Mucosa of rectum (tissue), 2 donors: ENCODE data around the gene USF2.

Source experiments
- H3K27ac ChIP-seq, 2 donors: one replicate each; pipeline ENCODE4 v1.7.0; 2013; ENCODE audit warnings: inconsistent platforms in 2 of 2, low read depth in 2 of 2, low read length in 2 of 2
- H3K27me3 ChIP-seq, 2 donors: one replicate each; pipeline ENCODE4 v1.7.0; 2013; ENCODE audit warnings: low read length in 2 of 2; ENCODE audit not compliant: control insufficient read depth in 2 of 2, insufficient read depth in 2 of 2
- H3K36me3 ChIP-seq, 2 donors: one replicate each; pipeline ENCODE4 v1.7.0; 2013; ENCODE audit warnings: low read length in 2 of 2; ENCODE audit not compliant: control insufficient read depth in 2 of 2, insufficient read depth in 2 of 2
- H3K4me1 ChIP-seq, 2 donors: one replicate each; pipeline ENCODE4 v1.7.0; 2013; ENCODE audit warnings: low read length in 2 of 2, mild to moderate bottlenecking in 1 of 2; ENCODE audit not compliant: control insufficient read depth in 2 of 2, insufficient read depth in 2 of 2
- H3K4me3 ChIP-seq, 2 donors: one replicate each; pipeline ENCODE4 v1.7.0; 2013; ENCODE audit warnings: low read length in 2 of 2
- H3K9ac ChIP-seq, 2 donors: one replicate each; pipeline ENCODE4 v1.7.0; 2013; ENCODE audit warnings: low read length in 2 of 2, low read depth in 1 of 2, mild to moderate bottlenecking in 1 of 2
- H3K9me3 ChIP-seq, 2 donors: one replicate each; pipeline ENCODE4 v1.7.0; 2013; ENCODE audit warnings: low read length in 2 of 2; ENCODE audit not compliant: control insufficient read depth in 2 of 2
- donor health status: healthy.
- donor health status: Normal muscosa, but diverticular disease.

The USF2 gene

GRCh38 chr19:35273686-35274259, 5.0 kb downstream of the USF2 start:
- peaks cover 45 to 54% of the 10 kb centered on the region in 2 donors for H3K36me3 ChIP-seq
- no peaks in the 10 kb centered on the region for H3K9me3 ChIP-seq
- no peak overlapping the region for H3K9ac ChIP-seq
- H3K27ac ChIP-seq, result no peak overlapping the region
- H3K4me1 ChIP-seq, result peaks cover 6 to 7% of the 10 kb centered on the region in 2 donors
- no peaks in the 10 kb centered on the region for H3K27me3 ChIP-seq
- H3K4me3 ChIP-seq, result no peak overlapping the region

- Histone ChIP-seq H3K27ac (no peak overlapping the region), H3K4me3 (no peak overlapping the region), H3K4me1 (peaks cover 6 to 7% of the 10 kb centered on the region in 2 donors), H3K36me3 (peaks cover 48 to 59% of the 10 kb centered on the region in 2 donors), H3K9ac (no peak overlapping the region), H3K9me3 (no peaks in the 10 kb centered on the region), H3K27me3 (no peaks in the 10 kb centered on the region)
Observed at GRCh38 chr19:35274323-35274722, 5.6 kb downstream of the USF2 start.

GRCh38 chr19:35276706-35277281, 8.0 kb downstream of the USF2 start:
- H3K27me3 ChIP-seq, result no peaks in the 10 kb centered on the region
- no peak overlapping the region for H3K9ac ChIP-seq
- H3K27ac ChIP-seq, result no peak overlapping the region
- peaks cover 30 to 40% of the 10 kb centered on the region in 2 donors for H3K36me3 ChIP-seq
- no peaks in the 10 kb centered on the region for H3K4me1 ChIP-seq
- H3K4me3 ChIP-seq, result no peak overlapping the region
- no peaks in the 10 kb centered on the region for H3K9me3 ChIP-seq

- no peak overlapping the region for H3K27ac ChIP-seq
Observed at GRCh38 chr19:35278578-35279284, 10.0 kb downstream of the USF2 start.

GRCh38 chr19:35279374-35279773, 10.6 kb downstream of the USF2 start:
- H3K36me3 ChIP-seq, result peaks cover 12 to 24% of the 10 kb centered on the region in 2 donors
- no peak overlapping the region for H3K9ac ChIP-seq
- H3K9me3 ChIP-seq, result no peaks in the 10 kb centered on the region
- peaks cover 4 to 7% of the 10 kb centered on the region in 2 donors for H3K27me3 ChIP-seq
- H3K4me1 ChIP-seq, result peaks cover 0 to 4% of the 10 kb centered on the region in 2 donors
- no peak overlapping the region for H3K27ac ChIP-seq
- H3K4me3 ChIP-seq, result no peak overlapping the region

More at GRCh38 chr19:35278578-35279284, 10.0 kb downstream of the USF2 start:
- H3K27me3 ChIP-seq, result peaks cover 4 to 7% of the 10 kb centered on the region in 2 donors
- peaks cover 18 to 30% of the 10 kb centered on the region in 2 donors for H3K36me3 ChIP-seq
- no peak overlapping the region for H3K9ac ChIP-seq
- no peak overlapping the region for H3K4me3 ChIP-seq
- no peaks in the 10 kb centered on the region for H3K9me3 ChIP-seq
- H3K4me1 ChIP-seq, result peaks cover 0 to 4% of the 10 kb centered on the region in 2 donors

- H3K27me3 ChIP-seq, result peaks cover 4 to 10% of the 10 kb centered on the region in 2 donors
- H3K4me1 ChIP-seq, result peaks cover 0 to 4% of the 10 kb centered on the region in 2 donors
- H3K4me3 ChIP-seq, result no peak overlapping the region
- H3K9me3 ChIP-seq, result no peaks in the 10 kb centered on the region
- no peak overlapping the region for H3K27ac ChIP-seq
- H3K36me3 ChIP-seq, result peaks cover 12 to 24% of the 10 kb centered on the region in 2 donors
- H3K9ac ChIP-seq, result no peak overlapping the region
Observed at GRCh38 chr19:35279985-35280821, 11.4 kb downstream of the USF2 start.

- peaks cover 4 to 10% of the 10 kb centered on the region in 2 donors for H3K27me3 ChIP-seq
- H3K4me3 ChIP-seq, result no peak overlapping the region
- peaks cover 12 to 18% of the 10 kb centered on the region in 2 donors for H3K36me3 ChIP-seq
- H3K9me3 ChIP-seq, result no peaks in the 10 kb centered on the region
- peaks cover 0 to 4% of the 10 kb centered on the region in 2 donors for H3K4me1 ChIP-seq
- no peak overlapping the region for H3K27ac ChIP-seq
- no peak overlapping the region for H3K9ac ChIP-seq
Observed at GRCh38 chr19:35281303-35281702, 12.5 kb downstream of the USF2 start.

- Histone ChIP-seq H3K27ac (no peak overlapping the region), H3K36me3 (no peaks in the 10 kb centered on the region), H3K27me3 (peaks cover 4 to 10% of the 10 kb centered on the region in 2 donors), H3K9me3 (no peaks in the 10 kb centered on the region), H3K4me1 (peaks cover 0 to 4% of the 10 kb centered on the region in 2 donors), H3K4me3 (no peak overlapping the region), H3K9ac (no peak overlapping the region)
Observed at GRCh38 chr19:35284153-35285094, 15.7 kb downstream of the USF2 start.

GRCh38 chr19:35285095-35285449, 16.3 kb downstream of the USF2 start:
- no peak overlapping the region for H3K27ac ChIP-seq
- peaks cover 0 to 4% of the 10 kb centered on the region in 2 donors for H3K4me1 ChIP-seq
- H3K36me3 ChIP-seq, result no peaks in the 10 kb centered on the region
- H3K27me3 ChIP-seq, result peaks cover 4 to 10% of the 10 kb centered on the region in 2 donors
- no peaks in the 10 kb centered on the region for H3K9me3 ChIP-seq
- H3K9ac ChIP-seq, result no peak overlapping the region
- H3K4me3 ChIP-seq, result no peak overlapping the region
